ENCODE results near the gene UBLCP1. TPM values are rescaled to one million over a fixed set of nuclear protein-coding genes. Genes with fewer than 3 reads are reported as not detected.
"Not testable (repeated sequence)": the region's sequence is repeated elsewhere in the genome, so short reads cannot be mapped to it uniquely, and the experiment has no call there.

Gene UBLCP1
- total RNA-seq, 1 experiment from 2014 or later = 8.9 TPM

GRCh38 chr5:159301466-159301865 lies 38.4 kb downstream of the UBLCP1 start:
- H3K4me3 ChIP-seq (ENCODE audit: low read length) = no peak overlapping the region
- CTCF ChIA-PET = interaction anchor here (0.6 kb wide), 1 partner anchor 145 kb away, joined by 3 read pairs; no protein-coding TSS in a partner anchor
- H3K4me1 ChIP-seq (ENCODE audit: insufficient read depth, low read length) = no peaks in the 10 kb centered on the region
- H3K36me3 ChIP-seq (ENCODE audit: low read depth, low read length) = no peaks in the 10 kb centered on the region
- no peak for ATAC-seq
- H4K20me1 ChIP-seq (ENCODE audit: low read length) = no peaks in the 10 kb centered on the region
- no peaks in the 10 kb centered on the region for H3K79me2 ChIP-seq (ENCODE audit: low read length)
- H3K9ac ChIP-seq (ENCODE audit: low read length) = no peak overlapping the region
- no peak for DNase-seq
- POLR2A ChIA-PET (ENCODE audit: unreplicated experiment) = no interaction called here
- no peak overlapping the region for H2AFZ ChIP-seq (ENCODE audit: low read length)
- no peaks in the 10 kb centered on the region for H3K27me3 ChIP-seq (ENCODE audit: low read length)
- TF ChIP-seq, protein P1, sequence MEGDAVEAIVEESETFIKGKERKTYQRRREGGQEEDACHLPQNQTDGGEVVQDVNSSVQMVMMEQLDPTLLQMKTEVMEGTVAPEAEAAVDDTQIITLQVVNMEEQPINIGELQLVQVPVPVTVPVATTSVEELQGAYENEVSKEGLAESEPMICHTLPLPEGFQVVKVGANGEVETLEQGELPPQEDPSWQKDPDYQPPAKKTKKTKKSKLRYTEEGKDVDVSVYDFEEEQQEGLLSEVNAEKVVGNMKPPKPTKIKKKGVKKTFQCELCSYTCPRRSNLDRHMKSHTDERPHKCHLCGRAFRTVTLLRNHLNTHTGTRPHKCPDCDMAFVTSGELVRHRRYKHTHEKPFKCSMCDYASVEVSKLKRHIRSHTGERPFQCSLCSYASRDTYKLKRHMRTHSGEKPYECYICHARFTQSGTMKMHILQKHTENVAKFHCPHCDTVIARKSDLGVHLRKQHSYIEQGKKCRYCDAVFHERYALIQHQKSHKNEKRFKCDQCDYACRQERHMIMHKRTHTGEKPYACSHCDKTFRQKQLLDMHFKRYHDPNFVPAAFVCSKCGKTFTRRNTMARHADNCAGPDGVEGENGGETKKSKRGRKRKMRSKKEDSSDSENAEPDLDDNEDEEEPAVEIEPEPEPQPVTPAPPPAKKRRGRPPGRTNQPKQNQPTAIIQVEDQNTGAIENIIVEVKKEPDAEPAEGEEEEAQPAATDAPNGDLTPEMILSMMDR (conservative IDR thresholded peaks at IDR 0.05; ENCODE audit: low read depth, low read length) = no peak
- TF ChIP-seq EZH2 (IDR thresholded peaks at IDR 0.05; ENCODE audit: low read length, unreplicated experiment) = no peak
- TF ChIP-seq EZH2phosphoT487 (IDR thresholded peaks at IDR 0.05; ENCODE audit: borderline replicate concordance, low read length) = no peak
- H3K4me2 ChIP-seq (ENCODE audit: low read length) = no peak overlapping the region
- 0 out of 2 replicates have a peak, but pooled peaks cover 10% of the 10 kb centered on the region for H3K9me3 ChIP-seq (ENCODE audit: low read length)
- BruUV-seq (replicated peaks) = no TSS peak
- no peaks in the 10 kb centered on the region for H3K9me2 ChIP-seq (replicated peaks; ENCODE audit: low read length)
- no peak overlapping the region for H3K27ac ChIP-seq (ENCODE audit: low read length)
- H3F3A ChIP-seq (ENCODE audit: low read length, unreplicated experiment) = no peaks in the 10 kb centered on the region
- intact Hi-C loops (cut with micrococcal nuclease) = no loop called here

DNA sequence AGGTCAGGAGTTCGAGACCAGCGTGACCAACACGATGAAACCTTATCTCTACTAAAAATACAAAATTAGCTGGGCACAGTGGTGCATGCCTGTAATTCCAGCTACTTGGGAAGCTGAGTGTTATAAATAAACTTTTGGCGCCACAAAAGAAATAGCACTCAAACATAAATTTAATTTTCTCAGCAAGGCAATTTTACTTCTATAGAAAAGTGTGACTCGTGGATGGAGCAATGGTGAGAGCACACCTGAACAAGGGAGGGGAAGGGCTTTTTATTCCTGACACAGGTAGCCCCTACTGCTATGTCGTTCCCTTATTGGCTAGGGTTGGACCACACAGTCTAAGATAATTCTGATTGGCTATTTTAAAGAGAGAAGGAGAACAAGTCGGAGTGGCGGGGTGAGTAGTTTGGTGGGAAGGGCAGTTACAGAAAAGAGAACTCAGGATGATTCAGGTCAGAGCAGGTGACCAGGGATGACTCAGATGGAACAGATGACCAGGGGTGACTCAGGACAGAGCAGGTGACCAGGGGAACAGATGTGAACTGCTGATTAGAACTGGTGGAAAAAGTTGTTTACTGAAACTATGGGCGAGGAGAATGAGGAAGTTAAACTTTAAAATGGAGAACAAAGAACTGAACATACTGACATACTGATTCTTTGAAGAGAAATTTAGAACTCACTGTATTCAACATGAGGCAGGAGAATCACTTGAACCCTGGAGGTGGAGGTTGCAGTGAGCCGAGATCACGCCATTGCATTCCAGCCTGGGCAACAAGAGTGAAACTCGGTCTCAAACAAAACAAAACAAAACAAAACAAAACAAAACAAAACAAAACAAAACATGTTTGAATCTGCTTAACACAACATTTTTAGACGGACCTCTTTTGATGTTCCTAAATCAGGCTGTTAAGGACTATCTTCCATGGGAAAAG lies 39.1 kb downstream of the UBLCP1 start:
- H3K9me3 ChIP-seq (ENCODE audit: low read length); ATAC-seq; H3K4me3 ChIP-seq (ENCODE audit: low read length); POLR2A ChIA-PET (ENCODE audit: unreplicated experiment); H3K9ac ChIP-seq (ENCODE audit: low read length); H3K27me3 ChIP-seq (ENCODE audit: low read length); H3K27ac ChIP-seq (ENCODE audit: low read length); H3K36me3 ChIP-seq (ENCODE audit: low read depth, low read length); H4K20me1 ChIP-seq (ENCODE audit: low read length); BruUV-seq (replicated peaks); H3K4me1 ChIP-seq (ENCODE audit: insufficient read depth, low read length); CTCF ChIA-PET; H3F3A ChIP-seq (ENCODE audit: low read length, unreplicated experiment); H2AFZ ChIP-seq (ENCODE audit: low read length); H3K9me2 ChIP-seq (replicated peaks; ENCODE audit: low read length); H3K4me2 ChIP-seq (ENCODE audit: low read length); H3K79me2 ChIP-seq (ENCODE audit: low read length); intact Hi-C loops (cut with micrococcal nuclease): not testable (repeated sequence)
- peak; percentile 15 for DNase-seq

DNA sequence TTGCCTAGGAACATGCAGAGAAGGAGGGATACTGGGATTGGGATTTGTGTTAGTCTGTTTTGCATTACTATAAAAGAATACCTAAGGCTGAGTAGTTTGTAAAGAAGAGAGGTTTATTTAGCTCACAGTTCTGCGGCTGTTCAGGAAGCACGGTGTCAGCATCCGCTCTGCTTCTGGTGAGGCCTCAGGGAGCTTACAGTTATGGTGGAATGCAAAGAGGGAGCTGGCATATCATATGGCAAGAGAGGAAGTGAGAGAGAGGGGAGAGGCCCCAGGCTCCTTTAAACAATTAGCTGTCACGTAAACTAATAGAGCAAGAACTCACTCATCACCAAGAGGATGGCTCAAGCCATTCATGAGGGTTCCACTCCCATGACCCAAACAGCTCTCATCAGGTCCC lies 40.2 kb downstream of the UBLCP1 start:
- Histone ChIP-seq H3K4me3 (ENCODE audit: low read length) (no peak overlapping the region), H3K9me2 (replicated peaks; ENCODE audit: low read length) (no peaks in the 10 kb centered on the region), H3K79me2 (ENCODE audit: low read length) (no peaks in the 10 kb centered on the region), H4K20me1 (ENCODE audit: low read length) (no peaks in the 10 kb centered on the region), H3K27me3 (ENCODE audit: low read length) (no peaks in the 10 kb centered on the region), H3K4me2 (ENCODE audit: low read length) (no peak overlapping the region), H3K36me3 (ENCODE audit: low read depth, low read length) (no peaks in the 10 kb centered on the region), H3K9ac (ENCODE audit: low read length) (no peak overlapping the region), H3K27ac (ENCODE audit: low read length) (no peak overlapping the region), H3F3A (ENCODE audit: low read length, unreplicated experiment) (no peaks in the 10 kb centered on the region), H3K4me1 (ENCODE audit: insufficient read depth, low read length) (no peaks in the 10 kb centered on the region), H2AFZ (ENCODE audit: low read length) (no peak overlapping the region), H3K9me3 (ENCODE audit: low read length) (0 out of 2 replicates have a peak, but pooled peaks cover 10% of the 10 kb centered on the region)
- no peak for TF ChIP-seq EZH2phosphoT487 (IDR thresholded peaks at IDR 0.05; ENCODE audit: borderline replicate concordance, low read length)
- TF ChIP-seq, protein P1 (conservative IDR thresholded peaks at IDR 0.05; ENCODE audit: low read depth, low read length) = no peak
- no peak for TF ChIP-seq EZH2 (IDR thresholded peaks at IDR 0.05; ENCODE audit: low read length, unreplicated experiment)
- DNase-seq (no peak), ATAC-seq (no peak)
- intact Hi-C loops (cut with micrococcal nuclease) = no loop called here
- no TSS peak for BruUV-seq (replicated peaks)
- POLR2A ChIA-PET (ENCODE audit: unreplicated experiment) = no interaction called here
- CTCF ChIA-PET = interaction anchor here (0.6 kb wide), 1 partner anchor 22 kb away, joined by 3 read pairs; no protein-coding TSS in a partner anchor
